Pancreas (tissue), 10 donors: ENCODE data around the gene CARS1. TPM values are rescaled to one million over a fixed set of nuclear protein-coding genes. Genes with fewer than 3 reads are reported as not detected.

ENCODE experiments used
- ATAC-seq, 4 donors: fragments of 200-7000 bp; cut with Tn5 transposase; one replicate each; pipeline versions ENCODE4 v1.8.0 to v1.9.1; 2020; ENCODE audit warnings: mild to moderate bottlenecking in 4 of 4, moderate library complexity in 4 of 4
- DNase-seq, 6 donors: peaks; one replicate each; pipeline ENCODE4 v3.0.0-alpha.2; 2020
- FAIRE-seq: peaks from 2 replicates; lab custom pipeline; 2012; peaks lifted over from hg19 to GRCh38; lab: Jason Lieb, UNC
- H3K27ac ChIP-seq, 4 donors: fragments of 200-600 bp; sonication (generic); 1 replicate in 3 of 4; 2 replicates in 1 of 4; pipeline versions ENCODE4 v1.5.0 to v1.8.0; 2020
- H3K27me3 ChIP-seq, 4 donors: fragments of 200-600 bp; one replicate each; pipeline ENCODE4 v1.8.0; 2021
- H3K36me3 ChIP-seq, 3 donors: fragments of 200-600 bp; sonication (generic) in 1 of 3; one replicate each; pipeline versions ENCODE4 v1.5.0 to v1.8.0; 2020 to 2021
- H3K4me1 ChIP-seq, 3 donors: fragments of 200-600 bp; one replicate each; pipeline ENCODE4 v1.8.0; 2021
- H3K4me3 ChIP-seq, 4 donors: fragments of 200-600 bp; sonication (generic) in 2 of 4; one replicate each; pipeline versions ENCODE4 v1.5.0 to v1.8.0; 2020 to 2021
- H3K9me3 ChIP-seq, 4 donors: fragments of 200-600 bp; one replicate each; pipeline ENCODE4 v1.8.0; 2021
- CTCF ChIP-seq, 4 donors: fragments of 200-600 bp; sonication (generic) in 3 of 4; IDR thresholded peaks; one replicate each; pipeline versions ENCODE4 v1.5.0 to v1.8.0; 2021; ENCODE audit warnings: antibody characterized with exemption in 4 of 4
- WGBS, 2 donors: extraction: QIAGEN DNeasy Blood & Tissue Kit; methylation state at CpG; one replicate each; pipeline ENCODE4 v1.1.7; 2013; 5-methylcytosine and 5-hydroxymethylcytosine counted together
- intact Hi-C, 3 donors: fragments of 100-400 bp; cut with DNase I; formaldehyde crosslinking; loops; one replicate each; pipeline versions ENCODE4 v1.11.1 to v1.14.2; 2022
- polyA plus RNA-seq, 2 donors: library from polyadenylated mRNA; stranded (reverse); fragments of 200-250 nt; gene quantifications; one replicate each; pipeline ENCODE4 v1.2.3, GENCODE V29; 2013
- total RNA-seq, 6 donors: library from RNA; stranded (reverse); fragmentation: NEBNext Ultra II Directional in 4 of 6; extraction: Animal tissue kit (Norgen Biotek cat#: 25700) in 4 of 6; gene quantifications; one replicate each; pipeline versions ENCODE4 v1.2.1 to v1.2.4, GENCODE V29; 2021 to 2023
- donor health status: healthy with polysubstance abuse.
- donor health status: DM: no; HTN: no; CAD: no; lungs with moderate emphysema.
- donor health status: DM: no; HTN: no; CAD: no.
- donor health status: control.
- donor health status: control.
- donor health status: Bipolar disorder and iron deficiency.
- donor health status: DM: yes; HTN: yes; CAD: no.
- donor health status: DM: no; HTN: no; CAD: no.
- donor health status: DM: no; HTN: no; CAD: no.
- donor health status: DM: yes; HTN: yes; CAD: no.

CARS1 gene
- total and polyA plus RNA-seq, 8 donors = 14.8 to 65.0 (median 19.8) TPM

DNA sequence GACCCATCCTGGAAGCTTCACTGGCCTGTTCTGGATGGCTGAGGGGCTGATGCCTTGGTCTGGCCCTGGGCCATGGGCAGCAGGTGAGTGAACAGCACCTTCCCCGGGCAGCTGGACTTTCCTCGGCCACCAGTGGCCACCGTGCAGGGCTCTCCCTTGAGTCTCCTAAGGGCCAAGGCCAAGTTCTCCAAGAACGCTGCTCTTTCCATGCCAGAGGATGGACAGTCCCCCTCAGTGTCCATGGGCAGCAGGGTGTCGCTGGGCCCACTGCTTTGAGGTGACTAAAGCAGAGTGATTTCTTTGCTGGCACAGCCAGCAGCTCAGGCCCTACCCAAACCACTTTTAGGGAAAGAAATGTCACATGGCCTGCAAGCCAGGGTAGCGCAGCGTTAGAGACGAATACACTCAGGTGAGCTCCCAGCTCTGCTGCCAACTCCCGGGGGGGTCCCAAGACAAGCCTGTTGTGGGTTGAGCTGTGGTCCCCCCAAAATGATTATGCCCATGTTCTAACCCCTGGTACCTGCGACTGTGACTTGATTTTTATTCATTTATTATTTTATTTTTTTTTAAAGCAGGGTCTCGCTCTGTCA lies 3.3 kb upstream of the CARS1 start:
- ATAC-seq = no peak
- intact Hi-C loops = no loop called here
- H3K27ac ChIP-seq = no peak overlapping the region
- H3K4me1 ChIP-seq = peaks cover 0 to 7% (median 0%) of the 10 kb centered on the region in 3 donors
- H3K9me3 ChIP-seq = no peaks in the 10 kb centered on the region
- DNase-seq = peak in 1 of 6 donors; percentile 37
- H3K4me3 ChIP-seq = no peak overlapping the region
- 73 to 79% methylated on average over 11 of the region's 11 CpGs for WGBS, 2 donors
- H3K36me3 ChIP-seq = no peaks in the 10 kb centered on the region
- no peak for TF ChIP-seq CTCF (IDR thresholded peaks at IDR 0.05)
- FAIRE-seq = no peak
- no peaks in the 10 kb centered on the region for H3K27me3 ChIP-seq

- intact Hi-C loops = no loop called here
- Histone ChIP-seq H3K27me3 (no peaks in the 10 kb centered on the region), H3K9me3 (no peaks in the 10 kb centered on the region), H3K36me3 (no peaks in the 10 kb centered on the region), H3K27ac (no peak overlapping the region), H3K4me1 (peaks cover 0 to 12% (median 0%) of the 10 kb centered on the region in 3 donors), H3K4me3 (no peak overlapping the region)
- DNase-seq (no peak), FAIRE-seq (no peak), ATAC-seq (no peak)
- 78 to 83% methylated on average over 13 of the region's 13 CpGs for WGBS, 2 donors
- no peak for TF ChIP-seq CTCF (IDR thresholded peaks at IDR 0.05)
These were observed 1.8 kb upstream of the CARS1 start for GRCh38 chr11:3058753-3059664.

DNA sequence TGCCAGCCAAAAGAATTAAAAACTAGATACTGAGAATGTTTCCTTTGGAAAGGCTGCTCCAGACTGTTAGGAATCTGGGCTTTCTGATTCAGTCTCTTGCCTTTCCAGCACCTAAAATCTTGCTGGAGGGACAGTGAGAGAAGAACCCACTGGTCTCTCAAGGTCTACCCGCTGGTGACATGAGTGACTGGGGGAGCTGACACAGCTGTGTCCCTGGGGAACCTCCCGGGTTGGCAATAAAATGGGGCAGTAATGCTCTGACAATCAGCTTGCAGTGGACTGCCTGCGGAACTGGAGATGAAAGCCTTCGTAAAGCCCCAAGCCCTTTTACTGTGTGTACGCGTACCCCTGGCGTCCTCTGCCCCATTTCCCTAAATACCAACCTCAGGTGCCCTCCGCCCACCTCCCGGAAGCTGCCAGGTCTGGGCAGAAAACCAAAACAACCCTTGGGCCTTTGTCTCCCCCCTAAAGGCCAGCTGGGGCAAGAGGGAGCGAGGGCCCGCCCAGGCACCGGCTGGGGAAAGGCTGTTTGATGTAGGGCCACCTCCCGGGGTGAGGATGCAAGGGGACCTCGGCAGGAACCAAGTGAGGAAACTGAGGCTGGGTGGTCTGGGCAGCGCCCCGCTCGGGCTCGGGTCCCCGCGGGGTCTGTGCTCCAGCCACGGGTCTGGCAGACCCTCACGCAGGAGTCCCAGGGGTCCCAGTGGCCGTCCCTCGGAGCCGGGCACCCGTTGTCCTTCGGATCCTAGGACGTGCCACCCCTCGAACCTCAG lies 741 bp downstream of the CARS1 start:
- Histone ChIP-seq H3K4me3 (peak overlapping the region; percentile 69 to 91 (median 76)), H3K27me3 (no peaks in the 10 kb centered on the region), H3K9me3 (no peaks in the 10 kb centered on the region), H3K36me3 (no peaks in the 10 kb centered on the region), H3K27ac (peak overlapping the region in 3 of 4 donors; percentile 28 to 64 (median 46)), H3K4me1 (peaks cover 0 to 12% (median 0%) of the 10 kb centered on the region in 3 donors)
- WGBS, 2 donors = 2 to 3% methylated on average over 29 of the region's 29 CpGs
- no peak for TF ChIP-seq CTCF (IDR thresholded peaks at IDR 0.05)
- DNase-seq = peak in 3 of 6 donors; percentile 44 to 83 (median 64)
- no peak for FAIRE-seq
- intact Hi-C loops = no loop called here
- peak; percentile 27 to 45 (median 28) for ATAC-seq

- FAIRE-seq (no peak), DNase-seq (peak in 1 of 6 donors; percentile 50), ATAC-seq (no peak)
- Histone ChIP-seq H3K4me1 (peaks cover 0 to 12% (median 4%) of the 10 kb centered on the region in 3 donors), H3K36me3 (no peaks in the 10 kb centered on the region), H3K27ac (no peak overlapping the region), H3K27me3 (no peaks in the 10 kb centered on the region), H3K4me3 (peak overlapping the region in 2 of 4 donors; percentile 69 to 72), H3K9me3 (no peaks in the 10 kb centered on the region)
- WGBS, 2 donors = 62 to 74% methylated on average over 8 of the region's 8 CpGs
- no peak for TF ChIP-seq CTCF (IDR thresholded peaks at IDR 0.05)
- intact Hi-C loops = no loop called here
These were observed 1.3 kb downstream of the CARS1 start for GRCh38 chr11:3055891-3056290.
